Measurements from ENCODE around the gene STARD9. TPM values are rescaled to one million over a fixed set of nuclear protein-coding genes. Genes with fewer than 3 reads are reported as not detected.
"Not testable (repeated sequence)": the region's sequence is repeated elsewhere in the genome, so short reads cannot be mapped to it uniquely, and the experiment has no call there.

Gene STARD9
- total RNA-seq, 1 donor from 2014 or later = 1.6 TPM

GRCh38 chr15:42593143-42593542, 17.7 kb downstream of the STARD9 start:
- no peak overlapping the region for H3K4me3 ChIP-seq (ENCODE audit: low read depth, low read length)
- FAIRE-seq (no peak), DNase-seq (ENCODE audit: low read depth) (no peak)
- no peak for TF ChIP-seq CTCF (IDR thresholded peaks at IDR 0.05; ENCODE audit: insufficient read depth, low read length, severe bottlenecking)
- H3K27me3 ChIP-seq (ENCODE audit: control insufficient read depth, insufficient read depth, low read length) = no peaks in the 10 kb centered on the region
- no peaks in the 10 kb centered on the region for H3K36me3 ChIP-seq (ENCODE audit: control insufficient read depth, insufficient read depth, low read length)

- FAIRE-seq (no peak), DNase-seq (ENCODE audit: low read depth) (no peak)
- Histone ChIP-seq H3K4me3 (ENCODE audit: low read depth, low read length) (no peak overlapping the region), H3K27me3 (ENCODE audit: control insufficient read depth, insufficient read depth, low read length) (no peaks in the 10 kb centered on the region), H3K36me3 (ENCODE audit: control insufficient read depth, insufficient read depth, low read length) (no peaks in the 10 kb centered on the region)
- no peak for TF ChIP-seq CTCF (IDR thresholded peaks at IDR 0.05; ENCODE audit: insufficient read depth, low read length, severe bottlenecking)
Observed at GRCh38 chr15:42594095-42594494, 18.7 kb downstream of the STARD9 start.

- no peak for FAIRE-seq
- Histone ChIP-seq H3K27me3 (ENCODE audit: control insufficient read depth, insufficient read depth, low read length) (no peaks in the 10 kb centered on the region), H3K36me3 (ENCODE audit: control insufficient read depth, insufficient read depth, low read length) (no peaks in the 10 kb centered on the region), H3K4me3 (ENCODE audit: low read depth, low read length) (no peak overlapping the region)
- no peak for TF ChIP-seq CTCF (IDR thresholded peaks at IDR 0.05; ENCODE audit: insufficient read depth, low read length, severe bottlenecking)
- DNase-seq (ENCODE audit: low read depth) = no peak
Observed at GRCh38 chr15:42595626-42596240, 20.3 kb downstream of the STARD9 start.

- not testable (repeated sequence) for H3K36me3 ChIP-seq (ENCODE audit: control insufficient read depth, insufficient read depth, low read length); H3K27me3 ChIP-seq (ENCODE audit: control insufficient read depth, insufficient read depth, low read length); DNase-seq (ENCODE audit: low read depth); H3K4me3 ChIP-seq (ENCODE audit: low read depth, low read length); FAIRE-seq
Observed at GRCh38 chr15:42601316-42601715, 25.9 kb downstream of the STARD9 start.

GRCh38 chr15:42602501-42602900, 27.1 kb downstream of the STARD9 start:
- H3K27me3 ChIP-seq (ENCODE audit: control insufficient read depth, insufficient read depth, low read length) = no peaks in the 10 kb centered on the region
- TF ChIP-seq CTCF (IDR thresholded peaks at IDR 0.05; ENCODE audit: insufficient read depth, low read length, severe bottlenecking) = no peak
- no peaks in the 10 kb centered on the region for H3K36me3 ChIP-seq (ENCODE audit: control insufficient read depth, insufficient read depth, low read length)
- DNase-seq (ENCODE audit: low read depth) (no peak), FAIRE-seq (no peak)
- no peak overlapping the region for H3K4me3 ChIP-seq (ENCODE audit: low read depth, low read length)

- DNase-seq (ENCODE audit: low read depth) = no peak
- no peak for FAIRE-seq
- H3K27me3 ChIP-seq (ENCODE audit: control insufficient read depth, insufficient read depth, low read length) = no peaks in the 10 kb centered on the region
- H3K4me3 ChIP-seq (ENCODE audit: low read depth, low read length) = no peak overlapping the region
- no peaks in the 10 kb centered on the region for H3K36me3 ChIP-seq (ENCODE audit: control insufficient read depth, insufficient read depth, low read length)
- TF ChIP-seq CTCF (IDR thresholded peaks at IDR 0.05; ENCODE audit: insufficient read depth, low read length, severe bottlenecking) = no peak
Observed at GRCh38 chr15:42603978-42604377, 28.6 kb downstream of the STARD9 start.
